ENCODE results near the gene GOLGA6B.
"Not testable (repeated sequence)": the region's sequence is repeated elsewhere in the genome, so short reads cannot be mapped to it uniquely, and the experiment has no call there.

The GOLGA6B gene

DNA sequence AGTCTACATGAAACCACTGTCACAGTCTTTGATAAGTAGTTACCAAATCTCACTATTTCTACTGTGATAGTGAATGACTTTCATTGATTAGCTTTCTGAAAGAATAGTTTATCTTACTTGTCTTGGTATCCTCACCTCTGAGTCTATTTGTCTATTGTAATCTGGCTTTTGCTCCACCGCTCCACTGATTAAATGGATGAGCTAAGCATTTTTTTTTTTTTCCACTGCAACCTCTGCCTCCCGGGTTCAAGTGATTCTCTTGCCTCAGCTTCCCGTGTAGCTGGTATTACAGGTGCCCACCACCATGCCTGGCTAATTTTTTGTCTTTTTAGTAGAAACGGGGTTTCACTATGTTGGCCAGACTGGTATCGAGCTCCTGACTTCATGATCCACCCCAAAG is 44.4 kb downstream of the GOLGA6B start:
- no peak overlapping the region for H3K4me2 ChIP-seq (ENCODE audit: low read depth, low read length, poor library complexity, severe bottlenecking)
- no peak overlapping the region for H3K9ac ChIP-seq (ENCODE audit: low read depth, low read length, poor library complexity, severe bottlenecking)
- no peak overlapping the region for H3K4me3 ChIP-seq (ENCODE audit: low read length, poor library complexity, severe bottlenecking)
- no peaks in the 10 kb centered on the region for H3K4me1 ChIP-seq (ENCODE audit: insufficient read depth, low read length, poor library complexity, severe bottlenecking)
- no peaks in the 10 kb centered on the region for H3K9me3 ChIP-seq (ENCODE audit: insufficient read depth, low read depth, low read length)
- no peak overlapping the region for H2AFZ ChIP-seq (ENCODE audit: low read length)
- no peaks in the 10 kb centered on the region for H3K27me3 ChIP-seq (ENCODE audit: insufficient read depth, low read length, poor library complexity, severe bottlenecking)
- H3K36me3 ChIP-seq (ENCODE audit: insufficient read depth, low read length) = no peaks in the 10 kb centered on the region
- no peaks in the 10 kb centered on the region for H3K9me2 ChIP-seq (replicated peaks; ENCODE audit: low read depth, low read length)
- no peaks in the 10 kb centered on the region for H3K79me2 ChIP-seq (ENCODE audit: insufficient read depth, low read length)
- H3F3A ChIP-seq (ENCODE audit: low read depth) = no peaks in the 10 kb centered on the region
- TF ChIP-seq, protein P1, sequence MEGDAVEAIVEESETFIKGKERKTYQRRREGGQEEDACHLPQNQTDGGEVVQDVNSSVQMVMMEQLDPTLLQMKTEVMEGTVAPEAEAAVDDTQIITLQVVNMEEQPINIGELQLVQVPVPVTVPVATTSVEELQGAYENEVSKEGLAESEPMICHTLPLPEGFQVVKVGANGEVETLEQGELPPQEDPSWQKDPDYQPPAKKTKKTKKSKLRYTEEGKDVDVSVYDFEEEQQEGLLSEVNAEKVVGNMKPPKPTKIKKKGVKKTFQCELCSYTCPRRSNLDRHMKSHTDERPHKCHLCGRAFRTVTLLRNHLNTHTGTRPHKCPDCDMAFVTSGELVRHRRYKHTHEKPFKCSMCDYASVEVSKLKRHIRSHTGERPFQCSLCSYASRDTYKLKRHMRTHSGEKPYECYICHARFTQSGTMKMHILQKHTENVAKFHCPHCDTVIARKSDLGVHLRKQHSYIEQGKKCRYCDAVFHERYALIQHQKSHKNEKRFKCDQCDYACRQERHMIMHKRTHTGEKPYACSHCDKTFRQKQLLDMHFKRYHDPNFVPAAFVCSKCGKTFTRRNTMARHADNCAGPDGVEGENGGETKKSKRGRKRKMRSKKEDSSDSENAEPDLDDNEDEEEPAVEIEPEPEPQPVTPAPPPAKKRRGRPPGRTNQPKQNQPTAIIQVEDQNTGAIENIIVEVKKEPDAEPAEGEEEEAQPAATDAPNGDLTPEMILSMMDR (conservative IDR thresholded peaks at IDR 0.05; ENCODE audit: low read length) = no peak
- no peak for TF ChIP-seq EZH2phosphoT487 (IDR thresholded peaks at IDR 0.05; ENCODE audit: borderline replicate concordance)
- H4K20me1 ChIP-seq (ENCODE audit: insufficient read depth, low read length, poor library complexity, severe bottlenecking) = no peaks in the 10 kb centered on the region

DNA sequence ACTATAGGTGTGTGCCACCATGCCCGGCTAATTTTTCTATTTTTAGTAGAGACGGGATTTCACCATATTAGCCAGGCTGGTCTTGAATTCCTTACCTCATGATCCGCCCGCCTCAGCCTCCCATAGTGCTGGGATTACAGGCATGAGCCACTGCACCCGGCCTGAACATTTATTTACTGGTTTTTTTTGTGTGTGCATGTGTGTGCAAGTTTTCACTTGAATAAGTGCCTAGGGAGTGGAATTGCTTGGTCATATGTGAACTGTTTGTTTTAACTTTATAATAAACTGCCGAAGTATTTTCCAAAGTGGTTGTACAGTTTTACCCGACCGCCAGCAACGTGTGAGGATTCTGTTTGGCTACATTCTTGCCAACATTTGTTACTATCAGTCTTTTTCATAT is 45.6 kb downstream of the GOLGA6B start:
- Histone ChIP-seq H3K4me2 (ENCODE audit: low read depth, low read length, poor library complexity, severe bottlenecking) (no peak overlapping the region), H3K4me3 (ENCODE audit: low read length, poor library complexity, severe bottlenecking) (no peak overlapping the region), H4K20me1 (ENCODE audit: insufficient read depth, low read length, poor library complexity, severe bottlenecking) (no peaks in the 10 kb centered on the region), H2AFZ (ENCODE audit: low read length) (no peak overlapping the region), H3K9ac (ENCODE audit: low read depth, low read length, poor library complexity, severe bottlenecking) (no peak overlapping the region), H3K36me3 (ENCODE audit: insufficient read depth, low read length) (no peaks in the 10 kb centered on the region), H3K9me2 (replicated peaks; ENCODE audit: low read depth, low read length) (no peaks in the 10 kb centered on the region), H3K79me2 (ENCODE audit: insufficient read depth, low read length) (no peaks in the 10 kb centered on the region), H3F3A (ENCODE audit: low read depth) (no peaks in the 10 kb centered on the region), H3K27me3 (ENCODE audit: insufficient read depth, low read length, poor library complexity, severe bottlenecking) (no peaks in the 10 kb centered on the region), H3K9me3 (ENCODE audit: insufficient read depth, low read depth, low read length) (no peaks in the 10 kb centered on the region), H3K4me1 (ENCODE audit: insufficient read depth, low read length, poor library complexity, severe bottlenecking) (no peaks in the 10 kb centered on the region)
- no peak for TF ChIP-seq EZH2phosphoT487 (IDR thresholded peaks at IDR 0.05; ENCODE audit: borderline replicate concordance)
- TF ChIP-seq, protein P1 (conservative IDR thresholded peaks at IDR 0.05; ENCODE audit: low read length) = no peak

DNA sequence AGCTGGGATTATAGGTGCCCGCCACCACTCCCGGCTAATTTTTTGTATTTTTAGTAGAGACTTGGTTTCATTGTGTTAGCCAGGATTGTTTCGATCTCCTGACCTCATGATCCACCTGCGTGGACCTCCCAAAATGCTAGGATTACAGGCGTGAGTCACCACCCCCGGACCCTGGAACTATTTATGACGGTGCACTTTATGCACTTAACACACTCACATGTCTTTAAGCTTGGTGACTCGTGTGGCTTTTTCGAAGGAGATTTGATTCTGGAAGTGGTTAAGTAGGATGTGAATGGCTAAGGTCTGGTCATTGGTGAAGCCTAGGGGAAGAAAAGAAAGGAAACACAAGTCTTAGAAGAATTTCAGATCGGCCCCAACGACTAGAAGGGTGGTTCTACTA is 51.8 kb downstream of the GOLGA6B start:
- Histone ChIP-seq H3F3A (ENCODE audit: low read depth) (no peaks in the 10 kb centered on the region), H3K4me3 (ENCODE audit: low read length, poor library complexity, severe bottlenecking) (no peak overlapping the region), H2AFZ (ENCODE audit: low read length) (no peak overlapping the region), H3K9me3 (ENCODE audit: insufficient read depth, low read depth, low read length) (no peaks in the 10 kb centered on the region), H3K9me2 (replicated peaks; ENCODE audit: low read depth, low read length) (no peaks in the 10 kb centered on the region), H3K36me3 (ENCODE audit: insufficient read depth, low read length) (no peaks in the 10 kb centered on the region), H3K4me1 (ENCODE audit: insufficient read depth, low read length, poor library complexity, severe bottlenecking) (no peaks in the 10 kb centered on the region), H3K9ac (ENCODE audit: low read depth, low read length, poor library complexity, severe bottlenecking) (no peak overlapping the region), H3K79me2 (ENCODE audit: insufficient read depth, low read length) (no peaks in the 10 kb centered on the region), H4K20me1 (ENCODE audit: insufficient read depth, low read length, poor library complexity, severe bottlenecking) (no peaks in the 10 kb centered on the region), H3K4me2 (ENCODE audit: low read depth, low read length, poor library complexity, severe bottlenecking) (no peak overlapping the region), H3K27me3 (ENCODE audit: insufficient read depth, low read length, poor library complexity, severe bottlenecking) (no peaks in the 10 kb centered on the region)
- TF ChIP-seq, protein P1 (conservative IDR thresholded peaks at IDR 0.05; ENCODE audit: low read length) = no peak
- no peak for TF ChIP-seq EZH2phosphoT487 (IDR thresholded peaks at IDR 0.05; ENCODE audit: borderline replicate concordance)

DNA sequence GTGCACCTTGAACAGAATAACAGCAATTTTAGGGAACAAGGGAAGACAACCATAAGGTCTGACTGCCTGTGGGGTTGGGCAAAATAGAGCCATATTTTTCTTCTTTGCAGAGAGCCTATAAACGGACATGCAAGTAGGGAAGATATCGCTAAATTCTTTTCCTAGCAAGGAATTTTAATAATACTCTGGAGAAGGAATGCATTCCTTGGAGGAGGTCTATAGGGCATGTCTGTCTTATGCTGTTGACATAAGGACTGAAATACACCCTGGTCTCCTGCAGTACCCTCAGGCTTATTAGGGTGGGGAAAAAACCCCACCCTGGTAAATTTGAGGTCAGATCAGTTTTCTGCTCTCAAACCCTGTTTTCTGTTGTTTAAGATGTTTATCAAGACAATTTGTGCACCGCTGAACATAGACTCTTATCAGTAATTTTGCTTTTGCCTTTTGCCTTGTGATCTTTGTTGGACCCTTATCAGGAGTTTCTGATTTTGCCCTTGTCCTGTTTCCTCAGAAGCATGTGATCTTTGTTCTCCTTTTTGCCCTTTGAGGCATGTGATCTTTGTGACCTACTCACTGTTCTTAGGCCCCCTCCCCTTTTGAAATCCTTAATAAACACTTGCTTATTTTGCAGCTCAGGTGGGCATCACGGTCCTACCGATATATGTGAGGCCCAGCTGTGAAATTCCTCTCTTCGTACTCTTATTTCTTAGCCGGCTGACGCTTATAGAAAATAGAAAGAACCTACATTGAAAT is 54.2 kb downstream of the GOLGA6B start:
- H3K79me2 ChIP-seq (ENCODE audit: insufficient read depth, low read length); H3K4me2 ChIP-seq (ENCODE audit: low read depth, low read length, poor library complexity, severe bottlenecking); H3F3A ChIP-seq (ENCODE audit: low read depth); H3K9ac ChIP-seq (ENCODE audit: low read depth, low read length, poor library complexity, severe bottlenecking); H3K9me2 ChIP-seq (replicated peaks; ENCODE audit: low read depth, low read length); H3K36me3 ChIP-seq (ENCODE audit: insufficient read depth, low read length); H3K4me3 ChIP-seq (ENCODE audit: low read length, poor library complexity, severe bottlenecking); H3K4me1 ChIP-seq (ENCODE audit: insufficient read depth, low read length, poor library complexity, severe bottlenecking); H2AFZ ChIP-seq (ENCODE audit: low read length); H3K9me3 ChIP-seq (ENCODE audit: insufficient read depth, low read depth, low read length); H3K27me3 ChIP-seq (ENCODE audit: insufficient read depth, low read length, poor library complexity, severe bottlenecking); H4K20me1 ChIP-seq (ENCODE audit: insufficient read depth, low read length, poor library complexity, severe bottlenecking): not testable (repeated sequence)
